Measurements from ENCODE around the gene CDK3.

- TF ChIP-seq CTCF (conservative IDR thresholded peaks at IDR 0.05; ENCODE audit: low read depth, low read length), result no peak
- no peak for TF ChIP-seq RAD21 (IDR thresholded peaks at IDR 0.05; ENCODE audit: low read length)
- no peak for TF ChIP-seq RCOR1 (IDR thresholded peaks at IDR 0.05; ENCODE audit: insufficient replicate concordance, low read length)
- TF ChIP-seq USF2 (IDR thresholded peaks at IDR 0.05; ENCODE audit: low read depth, low read length), result no peak
- no peak for TF ChIP-seq POLR2A (IDR thresholded peaks at IDR 0.05; ENCODE audit: low read depth, low read length)
- no peak for TF ChIP-seq MXI1 (IDR thresholded peaks at IDR 0.05; ENCODE audit: borderline replicate concordance, low read depth, low read length)
- TF ChIP-seq FOS (IDR thresholded peaks at IDR 0.05; ENCODE audit: low read depth, low read length), result no peak
- TF ChIP-seq CEBPB (IDR thresholded peaks at IDR 0.05; ENCODE audit: low read depth, low read length), result no peak
- no peak for TF ChIP-seq BHLHE40 (IDR thresholded peaks at IDR 0.05; ENCODE audit: low read depth, low read length)
- no peak for TF ChIP-seq MAFK (IDR thresholded peaks at IDR 0.05; ENCODE audit: low read depth, low read length)
- TF ChIP-seq RFX5 (IDR thresholded peaks at IDR 0.05; ENCODE audit: low read depth, low read length), result no peak
- no peak for TF ChIP-seq MAZ (IDR thresholded peaks at IDR 0.05; ENCODE audit: borderline replicate concordance, low read depth, low read length)
- no peak for TF ChIP-seq NFE2L2 (IDR thresholded peaks at IDR 0.05; ENCODE audit: low read depth, low read length)
Measured at GRCh38 chr17:76024353-76024752, 23.7 kb downstream of the CDK3 start.

Measured in IMR-90 (cell line).